Loucy (cell line): ENCODE data around the gene CYGB.

Source experiments
- EZH2phosphoT487 ChIP-seq: fragments of 200-600 bp; IDR thresholded peaks from 2 replicates; pipeline ENCODE4 v1.6.1; 2018; ENCODE audit warnings: antibody characterized with exemption, mild to moderate bottlenecking, moderate library complexity, borderline replicate concordance
- TF ChIP-seq, protein P1 (sequence below): fragments of 200-600 bp; sonication (generic); conservative IDR thresholded peaks from 2 replicates; pipeline ENCODE4 v1.5.1; 2014; ENCODE audit warnings: mild to moderate bottlenecking, antibody characterized with exemption, low read length

DNA sequence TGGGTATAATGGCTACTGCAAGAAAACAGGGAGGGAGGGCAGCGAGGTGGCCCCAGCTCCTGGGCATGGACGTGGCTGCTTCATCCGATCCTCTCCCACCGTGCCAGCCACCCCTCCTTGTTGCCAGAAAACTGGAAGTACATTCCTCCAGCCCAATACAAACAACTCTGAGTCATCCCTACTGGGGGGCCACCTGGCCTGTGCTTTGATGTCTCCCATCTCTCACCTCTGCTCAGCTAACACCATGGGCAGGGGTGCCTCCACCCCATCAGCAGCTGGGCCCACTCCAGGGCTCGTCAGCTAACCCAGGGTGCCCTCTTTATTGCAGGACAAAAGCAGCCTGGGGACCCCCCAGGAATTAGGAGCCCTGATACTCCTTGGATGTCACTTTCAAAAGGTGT is 38.2 kb downstream of the CYGB start:
- no peak for TF ChIP-seq EZH2phosphoT487
- TF ChIP-seq, protein P1, sequence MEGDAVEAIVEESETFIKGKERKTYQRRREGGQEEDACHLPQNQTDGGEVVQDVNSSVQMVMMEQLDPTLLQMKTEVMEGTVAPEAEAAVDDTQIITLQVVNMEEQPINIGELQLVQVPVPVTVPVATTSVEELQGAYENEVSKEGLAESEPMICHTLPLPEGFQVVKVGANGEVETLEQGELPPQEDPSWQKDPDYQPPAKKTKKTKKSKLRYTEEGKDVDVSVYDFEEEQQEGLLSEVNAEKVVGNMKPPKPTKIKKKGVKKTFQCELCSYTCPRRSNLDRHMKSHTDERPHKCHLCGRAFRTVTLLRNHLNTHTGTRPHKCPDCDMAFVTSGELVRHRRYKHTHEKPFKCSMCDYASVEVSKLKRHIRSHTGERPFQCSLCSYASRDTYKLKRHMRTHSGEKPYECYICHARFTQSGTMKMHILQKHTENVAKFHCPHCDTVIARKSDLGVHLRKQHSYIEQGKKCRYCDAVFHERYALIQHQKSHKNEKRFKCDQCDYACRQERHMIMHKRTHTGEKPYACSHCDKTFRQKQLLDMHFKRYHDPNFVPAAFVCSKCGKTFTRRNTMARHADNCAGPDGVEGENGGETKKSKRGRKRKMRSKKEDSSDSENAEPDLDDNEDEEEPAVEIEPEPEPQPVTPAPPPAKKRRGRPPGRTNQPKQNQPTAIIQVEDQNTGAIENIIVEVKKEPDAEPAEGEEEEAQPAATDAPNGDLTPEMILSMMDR, result no peak
